Right lung (tissue), 5 donors: ENCODE data around the gene TNS1. TPM values are rescaled to one million over a fixed set of nuclear protein-coding genes. Genes with fewer than 3 reads are reported as not detected.

Experiments
- DNase-seq, 2 donors: peaks; one replicate each; pipeline ENCODE4 v3.0.0-alpha.2; 2013
- polyA plus RNA-seq, 5 donors: library from polyadenylated mRNA; unstranded; fragments of 120-200 nt; gene quantifications; one replicate each; pipeline versions ENCODE4 v1.2.1 to v1.2.3, GENCODE V29; 2013; ENCODE audit warnings: inconsistent platforms in 1 of 5, low replicate concordance in 1 of 5; ENCODE audit not compliant: insufficient read length in 5 of 5, insufficient read depth in 1 of 5

The TNS1 gene
- polyA plus RNA-seq, 5 donors = 113 to 196 (median 125) TPM

DNA sequence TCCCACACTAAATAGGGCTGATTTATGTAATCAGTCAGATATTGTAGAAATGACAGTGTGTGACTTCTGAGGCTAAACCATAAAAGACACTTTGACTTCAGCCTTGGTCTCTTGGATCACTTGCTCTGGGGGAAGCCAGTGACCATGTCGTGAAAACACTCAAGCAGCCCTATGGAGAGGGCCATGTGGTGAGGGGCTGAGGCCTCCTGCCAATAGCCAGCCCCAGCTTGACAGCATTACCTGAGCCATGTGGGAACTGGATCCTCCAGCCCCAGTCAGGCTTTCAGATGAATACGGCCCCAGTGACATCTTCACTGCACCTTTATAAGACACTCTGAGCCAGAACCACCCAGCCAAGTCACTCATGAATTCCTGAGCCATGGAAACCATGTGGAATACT, 20.8 kb downstream of the TNS1 start:
- no peak for DNase-seq

DNA sequence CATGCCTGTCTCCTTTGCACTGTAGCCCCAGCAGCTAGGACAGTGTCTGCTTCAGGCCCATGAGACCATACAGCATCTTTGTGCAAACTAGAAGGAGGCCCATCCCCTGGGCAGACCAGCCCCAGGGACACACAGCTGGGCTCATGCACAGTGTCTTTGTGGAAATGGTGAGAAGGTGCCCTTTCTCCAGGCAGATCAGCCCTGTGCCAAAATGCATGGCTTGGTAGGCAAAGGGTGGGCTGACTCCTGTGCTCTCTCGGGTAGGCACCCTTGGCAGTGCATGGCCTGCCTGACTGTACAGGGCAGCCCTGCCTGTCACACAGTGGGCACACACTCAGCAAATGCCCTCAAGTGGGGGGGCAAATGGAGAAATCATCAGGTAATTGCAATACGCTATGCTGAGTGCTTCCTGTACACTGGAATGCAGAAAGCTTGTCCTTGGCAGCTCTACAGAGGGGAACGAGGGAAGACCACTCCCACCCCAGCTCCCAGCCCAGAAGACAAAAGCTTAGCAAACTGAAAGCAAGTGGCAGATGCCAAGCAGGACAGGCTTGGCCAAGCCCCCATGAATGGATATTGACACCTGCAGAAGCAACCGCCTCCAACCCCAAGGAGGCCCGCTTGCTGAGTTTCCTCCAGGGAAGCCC, 21.6 kb downstream of the TNS1 start:
- DNase-seq = no peak

DNA sequence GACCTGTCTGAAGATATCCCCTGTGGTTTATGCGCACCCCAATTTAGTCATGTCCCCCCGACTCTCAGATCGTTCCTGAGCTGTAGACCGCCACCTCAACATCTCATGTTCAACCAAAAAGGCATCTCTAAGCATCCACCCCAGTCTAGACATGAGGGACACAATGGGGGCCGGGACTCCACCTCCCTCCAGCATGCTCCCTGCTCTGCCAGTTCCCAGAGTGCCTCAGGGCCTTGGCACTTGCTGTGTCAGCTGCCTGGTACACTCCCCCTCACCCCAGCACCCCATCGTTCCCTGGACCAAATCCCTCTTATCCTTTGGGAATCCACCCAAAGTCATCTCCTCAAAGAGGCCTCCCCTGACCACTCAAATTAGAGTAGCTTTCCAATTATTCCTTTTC, 22.2 kb downstream of the TNS1 start:
- no peak for DNase-seq

DNA sequence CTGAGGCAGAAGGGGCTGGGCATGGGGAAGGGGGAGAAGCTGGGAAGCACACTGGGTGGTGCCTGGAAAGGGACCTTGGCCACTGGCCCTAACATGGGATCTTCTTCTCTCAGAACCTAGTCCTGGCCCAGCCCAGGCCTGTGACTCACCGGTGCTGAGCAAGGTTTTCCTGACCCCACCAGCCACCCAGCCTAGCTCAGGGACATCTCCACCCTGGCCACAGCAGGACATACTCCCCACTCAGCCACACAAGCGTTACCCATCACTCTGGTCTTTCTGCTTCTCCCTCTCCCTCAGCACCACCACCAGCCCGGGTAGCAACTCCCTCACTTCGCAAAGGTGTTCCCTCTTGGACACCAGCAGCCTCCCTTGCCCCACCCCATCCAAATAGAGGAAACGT, 22.8 kb downstream of the TNS1 start:
- DNase-seq = no peak

DNA sequence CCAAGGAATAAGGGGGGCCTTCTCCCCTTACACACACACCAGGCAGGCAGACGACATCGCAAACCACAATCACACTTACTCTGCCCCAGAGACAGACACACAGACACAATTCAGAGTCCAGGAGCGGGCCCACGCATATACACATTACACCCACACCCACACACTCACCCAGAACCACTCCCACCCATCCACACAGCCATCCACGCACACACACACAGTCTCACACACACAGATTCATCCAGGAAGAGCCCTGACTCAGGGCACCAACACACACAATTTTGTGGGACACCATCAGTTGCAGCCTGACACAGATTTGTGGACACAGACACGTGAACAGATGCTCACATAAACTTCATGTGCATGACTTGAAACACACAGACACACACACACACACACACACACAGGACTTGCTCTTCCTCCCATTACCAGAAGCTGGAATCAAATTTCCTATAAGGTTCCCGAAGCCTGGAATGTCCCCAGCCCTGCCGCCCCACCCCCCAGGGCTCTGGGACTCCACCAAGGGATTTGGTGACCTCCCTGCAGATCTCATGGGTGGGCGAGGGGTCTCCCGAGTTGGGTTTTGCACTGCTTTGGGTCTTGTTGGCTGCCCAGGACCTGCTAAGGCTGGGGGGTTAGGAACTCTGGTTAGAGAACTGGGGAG, 23.5 kb downstream of the TNS1 start:
- peak in 1 of 2 donors; percentile 51 for DNase-seq

DNA sequence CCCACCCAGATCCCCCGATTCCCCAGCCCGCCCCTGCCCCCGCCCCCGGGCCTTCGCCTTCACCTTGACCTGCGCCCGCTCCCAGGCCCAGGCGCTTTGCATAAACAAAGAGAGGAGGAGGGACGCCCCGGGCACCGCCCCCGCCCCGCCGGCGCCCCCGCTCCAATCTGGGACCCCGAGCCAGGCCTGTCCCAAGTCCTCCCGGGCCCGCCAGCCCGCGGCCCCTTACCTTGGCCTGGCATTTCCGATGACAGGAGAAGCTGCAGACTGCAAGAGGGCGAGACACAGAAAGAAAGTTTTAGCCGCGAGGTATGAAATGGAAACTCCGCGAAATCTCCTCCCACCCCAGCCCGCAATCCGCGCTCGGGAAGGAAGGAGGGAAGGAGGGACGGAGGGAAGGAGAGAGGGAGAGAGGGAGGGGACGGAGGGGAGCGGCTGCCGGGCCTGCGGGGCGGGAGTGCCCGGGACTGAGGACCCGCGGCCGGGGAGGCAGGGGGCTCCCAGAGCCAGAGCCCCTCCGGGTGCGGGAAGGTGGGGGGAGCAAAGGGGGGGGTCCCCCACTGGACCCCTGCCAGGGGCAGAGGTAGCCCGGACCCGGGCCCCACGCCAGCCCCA, 24.2 kb downstream of the TNS1 start:
- peak; percentile 62 to 64 for DNase-seq

DNA sequence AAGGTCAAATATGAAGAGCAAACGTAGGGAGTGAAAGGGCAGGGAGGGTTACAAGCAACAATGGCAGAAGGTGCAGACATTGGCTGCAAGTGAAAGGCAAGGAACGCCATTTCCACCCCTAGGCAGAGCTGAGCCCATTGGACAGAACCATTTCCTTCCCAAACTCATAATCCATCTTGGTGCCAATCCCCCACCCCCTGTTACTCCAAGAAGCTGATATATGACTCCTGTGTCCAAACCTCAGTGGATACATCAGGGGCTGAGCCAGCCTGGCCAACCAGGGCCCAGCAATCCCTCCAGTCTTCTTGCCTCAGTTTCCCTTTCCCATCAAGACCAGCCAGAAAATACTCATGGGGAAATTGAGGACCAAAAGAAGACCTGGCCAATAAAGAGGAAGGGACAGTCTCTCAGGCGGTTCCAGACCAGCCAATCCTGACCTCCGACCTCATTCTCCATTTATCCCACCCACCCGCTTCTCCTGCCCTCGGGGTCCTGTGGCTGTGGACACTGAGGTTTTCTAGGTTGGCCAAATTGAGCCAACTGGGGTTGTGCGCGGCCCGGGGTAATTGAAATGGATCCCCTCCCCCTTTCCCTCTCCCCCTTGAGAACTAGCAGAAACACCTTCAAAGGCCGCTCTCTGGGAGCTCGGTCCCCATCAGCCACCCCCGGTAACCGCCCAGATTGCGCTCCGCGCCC, 24.8 kb downstream of the TNS1 start:
- no peak for DNase-seq

DNA sequence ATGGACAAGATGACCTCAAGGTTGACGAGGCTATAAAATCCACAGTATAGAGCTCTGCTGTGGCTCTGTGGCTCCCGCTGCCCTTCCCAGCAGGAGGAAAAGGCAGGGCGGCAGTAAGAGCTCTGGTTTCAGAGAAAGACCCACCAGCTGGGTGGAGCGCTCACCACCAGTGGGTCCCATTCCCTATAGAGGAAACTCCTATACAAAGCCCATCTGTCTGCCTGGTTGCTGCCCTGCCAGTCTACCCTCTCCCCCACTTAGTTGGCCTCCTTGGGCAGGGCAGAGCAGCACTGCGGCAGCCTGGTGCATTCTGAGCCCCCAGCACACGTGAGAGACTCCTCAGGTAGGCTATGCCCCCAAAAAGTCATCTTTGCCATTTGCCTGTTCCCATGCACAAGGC, 26.5 kb downstream of the TNS1 start:
- no peak for DNase-seq

DNA sequence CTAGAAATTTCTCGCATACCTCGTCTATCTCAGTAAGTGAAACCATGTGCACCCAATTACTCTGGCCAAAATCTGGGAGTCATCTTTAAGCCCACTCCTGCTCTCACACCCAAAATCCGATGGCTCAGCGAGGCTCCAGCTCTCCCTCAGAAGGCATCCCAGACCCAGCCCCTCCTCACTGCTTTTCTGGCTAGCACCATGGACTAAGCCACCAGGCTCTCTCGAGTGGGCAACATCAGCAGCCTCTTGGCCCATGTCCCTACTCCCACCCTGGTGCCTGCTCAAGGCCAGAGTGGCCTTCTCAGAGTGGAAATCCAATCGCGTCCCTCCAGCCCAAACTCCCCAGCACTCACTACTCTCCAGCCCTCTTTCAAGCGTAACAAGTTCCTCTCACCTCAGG, 27.2 kb downstream of the TNS1 start:
- DNase-seq = no peak

DNA sequence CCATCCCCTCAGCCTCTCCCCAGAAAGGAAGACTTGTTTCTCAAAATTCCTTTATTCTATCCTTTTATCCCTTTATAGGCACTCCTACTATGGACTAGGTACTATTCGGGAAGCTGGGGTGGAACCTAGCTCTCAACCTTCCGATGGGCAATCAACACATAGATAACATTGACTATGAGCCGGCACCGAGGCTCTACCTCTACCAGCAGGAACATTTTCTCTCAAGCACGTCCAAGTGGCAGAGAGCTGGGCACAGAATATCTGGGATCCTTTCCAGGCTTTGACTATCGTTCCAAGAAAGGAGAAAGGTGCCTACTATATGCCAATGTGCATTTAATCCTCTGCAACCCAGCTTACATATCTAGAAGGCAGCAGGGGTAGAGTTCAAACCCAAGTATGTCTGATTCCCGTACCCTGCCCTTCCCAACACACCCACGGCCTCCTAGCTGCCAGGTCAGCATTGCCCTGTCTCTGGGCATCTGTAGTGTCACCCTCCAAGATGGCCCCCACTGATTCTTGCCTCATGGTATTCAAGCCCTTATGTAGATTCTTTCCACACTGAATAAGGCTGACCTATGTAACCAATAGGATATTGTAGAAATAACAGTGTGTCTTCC, 28.3 kb downstream of the TNS1 start:
- no peak for DNase-seq

DNA sequence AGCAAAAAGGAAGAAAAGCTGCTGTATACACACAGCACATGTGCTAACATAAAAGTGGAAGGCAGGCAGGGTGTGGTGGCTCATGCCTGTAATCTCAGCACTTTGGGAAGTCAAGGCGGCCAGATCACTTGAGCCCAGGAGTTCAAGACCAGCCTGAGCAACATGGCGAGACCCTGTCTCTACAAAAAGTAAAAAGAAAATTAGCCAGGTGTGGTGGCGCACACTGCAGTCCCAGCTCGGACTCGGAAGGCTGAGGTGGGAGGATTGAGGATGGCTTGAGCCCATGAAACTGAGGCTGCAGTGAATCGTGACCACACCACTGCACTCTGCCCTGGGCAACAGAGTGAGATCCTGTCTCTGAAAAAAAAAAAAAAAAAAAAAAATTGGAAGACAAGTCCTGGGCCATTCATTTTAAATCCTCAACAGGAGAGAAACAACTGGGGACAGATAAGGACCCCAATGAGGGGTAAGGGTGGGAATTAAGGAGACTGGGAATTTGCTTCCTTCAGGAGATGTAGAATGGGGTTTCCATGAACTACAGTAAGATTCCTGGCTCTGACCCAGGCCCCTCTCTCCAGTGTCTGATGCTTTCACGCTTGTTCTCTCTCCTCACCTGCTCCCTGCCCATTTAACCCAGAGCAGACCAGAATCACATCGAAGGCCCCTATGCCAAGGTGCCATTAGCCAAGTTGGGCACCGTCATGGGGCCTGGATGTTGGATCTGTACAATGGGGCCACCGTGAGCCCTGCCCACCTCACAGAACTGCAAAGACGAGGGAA, 29.6 kb downstream of the TNS1 start:
- DNase-seq = no peak

DNA sequence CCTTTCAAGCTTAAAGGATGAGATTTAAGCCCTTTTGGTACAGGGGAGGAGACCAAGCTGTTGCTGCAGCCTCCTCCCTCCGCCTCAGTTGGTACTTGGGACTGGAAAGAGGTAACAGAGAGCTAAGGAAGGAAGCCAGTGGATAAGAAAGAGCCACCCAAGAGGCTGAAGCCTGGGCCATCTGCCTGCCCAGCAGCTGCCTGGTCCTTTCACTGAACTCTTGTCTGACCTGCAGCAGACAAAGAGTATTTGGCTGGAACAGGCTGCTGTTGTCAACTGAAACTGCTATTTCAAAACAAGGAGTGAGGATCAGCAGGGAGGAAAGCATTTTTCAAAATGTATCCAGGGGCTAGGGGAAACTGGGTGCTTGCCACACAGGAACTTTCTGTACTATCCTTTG, 30.3 kb downstream of the TNS1 start:
- no peak for DNase-seq

DNA sequence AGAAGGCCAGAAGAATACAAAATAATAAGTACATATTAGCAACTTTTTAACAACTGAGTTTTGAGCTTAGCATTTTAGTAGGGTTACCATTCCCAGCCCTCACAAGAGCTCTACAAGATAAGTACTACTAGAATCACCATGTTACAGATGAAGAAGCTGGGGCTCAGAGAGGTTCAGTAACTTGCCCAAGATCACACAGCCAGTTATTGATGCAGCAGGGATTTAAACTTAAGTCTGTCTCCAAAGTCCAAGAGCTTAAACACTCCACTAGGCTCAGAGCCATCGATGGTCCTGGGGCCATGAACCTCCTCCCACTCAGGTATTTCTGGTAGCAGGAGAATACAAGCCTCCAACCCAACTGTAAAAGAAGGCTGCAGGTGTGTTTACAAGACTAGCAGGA, 30.8 kb downstream of the TNS1 start:
- DNase-seq = no peak

DNA sequence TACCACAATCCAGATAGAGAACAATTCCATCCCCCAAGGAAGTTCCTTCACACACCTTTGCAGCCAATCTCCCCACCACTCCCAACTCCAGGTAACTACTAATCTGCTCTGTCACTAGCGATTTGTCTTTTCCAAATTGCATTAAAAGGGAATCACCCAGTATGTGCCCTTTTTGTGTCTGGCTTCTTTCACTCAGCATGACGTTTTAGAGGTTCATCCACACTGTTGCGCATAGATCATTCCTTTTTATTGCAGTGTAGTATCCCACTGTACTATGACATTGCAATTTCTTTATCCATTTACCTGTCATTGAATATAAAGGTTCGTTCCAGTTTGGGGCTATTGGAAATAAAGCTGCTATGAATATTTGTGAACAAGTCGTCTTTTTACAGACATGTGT, 31.6 kb downstream of the TNS1 start:
- no peak for DNase-seq

DNA sequence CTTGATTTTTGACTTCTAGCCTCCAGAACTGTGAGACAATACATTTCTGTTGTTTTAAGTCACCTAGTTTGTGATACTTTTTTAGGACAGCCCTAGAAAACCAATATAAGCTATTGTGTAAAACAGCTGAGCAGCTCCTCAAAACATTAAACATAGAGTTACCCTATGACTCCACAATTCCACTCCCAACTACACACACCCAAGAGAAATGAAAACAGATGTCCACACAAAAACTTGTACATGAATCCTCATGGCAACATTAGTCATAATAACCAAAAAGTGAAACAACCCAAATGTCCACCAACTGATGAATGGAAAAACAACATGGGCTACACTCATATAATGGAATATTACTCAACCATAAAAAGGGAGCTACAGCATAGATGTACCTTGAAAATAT, 32.6 kb downstream of the TNS1 start:
- DNase-seq = no peak

DNA sequence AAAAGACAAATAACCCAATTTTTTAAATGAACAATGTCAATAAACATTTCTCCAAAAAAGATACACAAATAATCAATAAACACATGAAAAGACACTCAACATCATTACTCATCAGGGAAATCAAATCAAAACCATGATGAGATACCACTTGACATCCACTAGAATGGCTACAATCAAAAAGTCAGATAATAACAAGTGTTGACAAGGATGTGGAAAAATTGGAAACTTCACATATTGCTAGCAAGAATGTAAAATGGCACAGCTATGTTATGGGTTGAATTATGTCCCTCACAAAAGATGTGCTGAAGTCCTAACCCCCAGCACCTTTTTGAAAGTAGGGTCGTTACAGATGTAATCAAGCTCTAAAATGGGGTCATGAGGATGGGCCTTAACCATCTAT, 33.2 kb downstream of the TNS1 start:
- no peak for DNase-seq

DNA sequence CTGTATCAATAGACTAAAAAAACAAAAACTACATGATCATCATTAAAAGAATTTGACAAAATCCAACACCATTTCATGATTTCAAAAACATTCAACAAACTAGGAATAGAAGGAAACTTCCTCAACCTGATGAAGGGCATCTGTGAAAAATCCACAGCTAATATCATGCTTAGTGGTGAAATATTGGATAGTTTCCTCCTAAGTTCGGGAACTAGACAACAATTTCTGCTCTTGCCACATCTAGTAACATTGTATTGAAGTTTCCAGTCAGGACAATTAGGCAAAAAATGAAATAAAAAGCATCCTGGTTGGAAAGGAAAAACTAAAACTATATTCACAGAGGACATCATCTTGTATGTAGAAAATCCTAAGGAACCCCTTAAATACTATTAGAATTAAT, 34.8 kb downstream of the TNS1 start:
- DNase-seq = no peak

DNA sequence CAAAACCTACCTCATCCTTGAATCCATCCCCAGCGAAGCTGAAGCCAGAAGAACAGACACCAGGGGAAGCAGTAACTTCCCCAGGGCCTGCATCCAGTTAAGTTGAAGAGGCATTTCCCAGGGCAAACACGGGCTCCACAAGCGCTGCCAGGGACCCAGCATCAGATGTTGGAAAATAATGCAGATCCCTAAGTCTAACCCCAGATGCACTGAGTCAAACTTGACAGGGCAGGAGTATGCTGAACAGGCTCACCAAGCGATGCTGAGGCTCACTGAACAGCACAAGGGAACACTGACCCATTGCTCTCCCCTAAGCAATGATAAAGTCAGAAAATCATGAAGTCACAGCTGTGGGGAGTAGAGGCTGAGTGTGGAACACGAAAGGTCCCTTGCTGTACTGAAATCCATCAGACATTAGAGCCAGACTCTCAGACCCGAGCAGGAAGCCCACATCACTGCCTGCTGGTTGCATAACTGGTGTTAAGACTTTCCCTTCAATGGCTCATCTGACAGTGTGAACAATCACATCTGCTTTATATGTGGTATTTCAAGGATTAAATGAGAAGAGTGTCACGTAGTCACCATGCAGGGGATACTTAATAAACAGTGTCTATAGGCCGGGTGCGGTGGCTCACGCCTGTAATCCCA, 36.2 kb downstream of the TNS1 start:
- DNase-seq = no peak

DNA sequence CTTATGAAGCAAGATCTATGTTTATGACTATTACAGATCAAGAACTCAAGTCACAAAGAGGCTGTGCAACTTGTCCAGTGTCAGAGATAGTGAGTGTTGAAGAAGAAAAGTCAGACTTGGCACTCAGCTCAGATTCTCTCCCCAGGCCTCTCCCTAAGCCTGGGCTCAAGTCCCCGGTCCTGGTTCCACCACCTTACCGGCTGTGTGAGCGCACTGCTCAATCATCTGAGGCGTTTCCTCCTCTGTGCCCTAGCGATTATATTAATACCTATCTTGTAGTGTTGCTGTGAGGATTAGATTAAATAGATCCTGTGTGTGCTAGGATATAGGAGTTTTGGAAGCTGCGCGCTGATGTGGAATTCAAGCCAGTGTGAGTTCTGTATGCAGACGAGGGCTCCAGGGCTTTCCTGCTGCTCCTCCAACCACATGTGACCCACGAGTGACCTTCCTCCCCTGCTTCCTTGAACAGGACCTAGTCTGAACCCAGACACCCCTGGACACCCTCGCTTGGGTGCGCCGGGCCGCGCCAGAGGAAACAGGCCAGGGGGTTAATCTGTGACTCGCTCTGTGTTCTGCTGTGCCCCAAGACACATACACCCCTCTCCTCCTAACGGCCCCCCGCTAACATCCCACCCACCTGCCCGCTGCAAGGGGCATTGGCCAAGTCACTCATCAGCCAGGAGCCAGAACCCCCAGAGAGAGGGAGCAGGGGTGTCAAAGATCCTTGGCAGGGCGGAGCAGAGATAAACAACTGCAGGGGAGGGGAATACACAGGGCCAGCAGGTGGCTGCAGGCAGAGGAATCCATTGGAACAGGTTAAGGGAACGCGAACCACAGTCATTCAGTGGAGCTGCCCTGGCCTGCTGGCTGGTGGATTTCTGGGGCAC, 38.3 kb downstream of the TNS1 start:
- DNase-seq = no peak

DNA sequence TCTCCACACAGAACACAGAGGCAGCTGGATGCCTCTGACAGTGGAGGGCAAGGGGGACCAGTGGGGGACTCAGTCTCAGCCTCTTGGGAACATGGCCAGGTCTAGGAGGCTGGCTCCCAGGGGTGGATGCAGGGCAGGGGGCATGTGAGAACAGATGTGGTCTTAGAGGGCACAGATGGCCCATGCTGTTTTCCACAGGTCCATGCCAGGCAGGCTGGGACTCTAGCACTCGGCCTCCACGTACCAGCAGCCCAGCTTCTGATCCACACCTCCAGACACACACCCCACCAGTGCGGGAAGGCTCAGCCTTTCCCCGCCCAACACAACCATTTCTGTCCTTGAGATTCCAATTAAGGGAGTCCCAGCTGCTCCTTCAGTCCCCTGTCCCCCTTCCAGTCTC, 42.4 kb downstream of the TNS1 start:
- DNase-seq = no peak
